ENCODE measurements around the gene TNFSF13.

DNA sequence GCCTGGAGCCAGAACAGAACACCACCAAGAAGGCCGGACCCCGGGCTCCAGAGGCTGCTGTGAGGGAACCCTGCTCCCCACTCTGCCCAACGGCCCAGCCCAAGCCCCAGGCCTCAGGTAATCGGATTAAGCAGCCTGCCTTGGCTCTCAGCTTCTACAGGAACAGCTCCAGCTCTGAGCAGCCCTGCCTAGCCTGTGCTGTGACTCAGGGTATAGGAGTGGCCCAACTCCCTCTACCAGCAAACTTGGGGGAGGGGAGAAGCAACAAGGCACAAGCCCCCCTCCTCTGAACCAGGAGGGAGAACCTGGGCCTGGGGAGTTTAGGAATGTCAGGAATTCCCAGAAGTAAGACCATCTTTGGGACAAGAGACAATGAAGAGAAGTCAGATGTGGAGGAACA, 32.2 kb downstream of the TNFSF13 start:
- TF ChIP-seq ZNF232 (CRISPR knock-in tag; IDR thresholded peaks at IDR 0.05), result no peak
- TF ChIP-seq, protein P1, sequence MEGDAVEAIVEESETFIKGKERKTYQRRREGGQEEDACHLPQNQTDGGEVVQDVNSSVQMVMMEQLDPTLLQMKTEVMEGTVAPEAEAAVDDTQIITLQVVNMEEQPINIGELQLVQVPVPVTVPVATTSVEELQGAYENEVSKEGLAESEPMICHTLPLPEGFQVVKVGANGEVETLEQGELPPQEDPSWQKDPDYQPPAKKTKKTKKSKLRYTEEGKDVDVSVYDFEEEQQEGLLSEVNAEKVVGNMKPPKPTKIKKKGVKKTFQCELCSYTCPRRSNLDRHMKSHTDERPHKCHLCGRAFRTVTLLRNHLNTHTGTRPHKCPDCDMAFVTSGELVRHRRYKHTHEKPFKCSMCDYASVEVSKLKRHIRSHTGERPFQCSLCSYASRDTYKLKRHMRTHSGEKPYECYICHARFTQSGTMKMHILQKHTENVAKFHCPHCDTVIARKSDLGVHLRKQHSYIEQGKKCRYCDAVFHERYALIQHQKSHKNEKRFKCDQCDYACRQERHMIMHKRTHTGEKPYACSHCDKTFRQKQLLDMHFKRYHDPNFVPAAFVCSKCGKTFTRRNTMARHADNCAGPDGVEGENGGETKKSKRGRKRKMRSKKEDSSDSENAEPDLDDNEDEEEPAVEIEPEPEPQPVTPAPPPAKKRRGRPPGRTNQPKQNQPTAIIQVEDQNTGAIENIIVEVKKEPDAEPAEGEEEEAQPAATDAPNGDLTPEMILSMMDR (IDR thresholded peaks at IDR 0.05), result no peak
- no peak for TF ChIP-seq TEAD4 (CRISPR knock-in tag; IDR thresholded peaks at IDR 0.05)
- TF ChIP-seq KAT7 (CRISPR knock-in tag; IDR thresholded peaks at IDR 0.05; ENCODE audit: borderline replicate concordance), result no peak
- TF ChIP-seq, protein P2, sequence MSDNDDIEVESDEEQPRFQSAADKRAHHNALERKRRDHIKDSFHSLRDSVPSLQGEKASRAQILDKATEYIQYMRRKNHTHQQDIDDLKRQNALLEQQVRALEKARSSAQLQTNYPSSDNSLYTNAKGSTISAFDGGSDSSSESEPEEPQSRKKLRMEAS (CRISPR knock-in tag; IDR thresholded peaks at IDR 0.05), result no peak
- TF ChIP-seq, protein P3, sequence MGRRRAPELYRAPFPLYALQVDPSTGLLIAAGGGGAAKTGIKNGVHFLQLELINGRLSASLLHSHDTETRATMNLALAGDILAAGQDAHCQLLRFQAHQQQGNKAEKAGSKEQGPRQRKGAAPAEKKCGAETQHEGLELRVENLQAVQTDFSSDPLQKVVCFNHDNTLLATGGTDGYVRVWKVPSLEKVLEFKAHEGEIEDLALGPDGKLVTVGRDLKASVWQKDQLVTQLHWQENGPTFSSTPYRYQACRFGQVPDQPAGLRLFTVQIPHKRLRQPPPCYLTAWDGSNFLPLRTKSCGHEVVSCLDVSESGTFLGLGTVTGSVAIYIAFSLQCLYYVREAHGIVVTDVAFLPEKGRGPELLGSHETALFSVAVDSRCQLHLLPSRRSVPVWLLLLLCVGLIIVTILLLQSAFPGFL (CRISPR knock-in tag; IDR thresholded peaks at IDR 0.05; ENCODE audit: borderline replicate concordance), result no peak
- TF ChIP-seq SP1 (CRISPR knock-in tag; conservative IDR thresholded peaks at IDR 0.05), result no peak
- TF ChIP-seq, protein P4, sequence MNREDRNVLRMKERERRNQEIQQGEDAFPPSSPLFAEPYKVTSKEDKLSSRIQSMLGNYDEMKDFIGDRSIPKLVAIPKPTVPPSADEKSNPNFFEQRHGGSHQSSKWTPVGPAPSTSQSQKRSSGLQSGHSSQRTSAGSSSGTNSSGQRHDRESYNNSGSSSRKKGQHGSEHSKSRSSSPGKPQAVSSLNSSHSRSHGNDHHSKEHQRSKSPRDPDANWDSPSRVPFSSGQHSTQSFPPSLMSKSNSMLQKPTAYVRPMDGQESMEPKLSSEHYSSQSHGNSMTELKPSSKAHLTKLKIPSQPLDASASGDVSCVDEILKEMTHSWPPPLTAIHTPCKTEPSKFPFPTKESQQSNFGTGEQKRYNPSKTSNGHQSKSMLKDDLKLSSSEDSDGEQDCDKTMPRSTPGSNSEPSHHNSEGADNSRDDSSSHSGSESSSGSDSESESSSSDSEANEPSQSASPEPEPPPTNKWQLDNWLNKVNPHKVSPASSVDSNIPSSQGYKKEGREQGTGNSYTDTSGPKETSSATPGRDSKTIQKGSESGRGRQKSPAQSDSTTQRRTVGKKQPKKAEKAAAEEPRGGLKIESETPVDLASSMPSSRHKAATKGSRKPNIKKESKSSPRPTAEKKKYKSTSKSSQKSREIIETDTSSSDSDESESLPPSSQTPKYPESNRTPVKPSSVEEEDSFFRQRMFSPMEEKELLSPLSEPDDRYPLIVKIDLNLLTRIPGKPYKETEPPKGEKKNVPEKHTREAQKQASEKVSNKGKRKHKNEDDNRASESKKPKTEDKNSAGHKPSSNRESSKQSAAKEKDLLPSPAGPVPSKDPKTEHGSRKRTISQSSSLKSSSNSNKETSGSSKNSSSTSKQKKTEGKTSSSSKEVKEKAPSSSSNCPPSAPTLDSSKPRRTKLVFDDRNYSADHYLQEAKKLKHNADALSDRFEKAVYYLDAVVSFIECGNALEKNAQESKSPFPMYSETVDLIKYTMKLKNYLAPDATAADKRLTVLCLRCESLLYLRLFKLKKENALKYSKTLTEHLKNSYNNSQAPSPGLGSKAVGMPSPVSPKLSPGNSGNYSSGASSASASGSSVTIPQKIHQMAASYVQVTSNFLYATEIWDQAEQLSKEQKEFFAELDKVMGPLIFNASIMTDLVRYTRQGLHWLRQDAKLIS (CRISPR knock-in tag; IDR thresholded peaks at IDR 0.05; ENCODE audit: borderline replicate concordance), result no peak
- no peak for TF ChIP-seq ETV6 (CRISPR knock-in tag; IDR thresholded peaks at IDR 0.05)
- TF ChIP-seq ELF4 (CRISPR knock-in tag; IDR thresholded peaks at IDR 0.05; ENCODE audit: low read depth), result no peak
- TF ChIP-seq, protein P5, sequence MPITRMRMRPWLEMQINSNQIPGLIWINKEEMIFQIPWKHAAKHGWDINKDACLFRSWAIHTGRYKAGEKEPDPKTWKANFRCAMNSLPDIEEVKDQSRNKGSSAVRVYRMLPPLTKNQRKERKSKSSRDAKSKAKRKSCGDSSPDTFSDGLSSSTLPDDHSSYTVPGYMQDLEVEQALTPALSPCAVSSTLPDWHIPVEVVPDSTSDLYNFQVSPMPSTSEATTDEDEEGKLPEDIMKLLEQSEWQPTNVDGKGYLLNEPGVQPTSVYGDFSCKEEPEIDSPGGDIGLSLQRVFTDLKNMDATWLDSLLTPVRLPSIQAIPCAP (CRISPR knock-in tag; IDR thresholded peaks at IDR 0.05), result no peak
- no peak for TF ChIP-seq ZNF219 (CRISPR knock-in tag; IDR thresholded peaks at IDR 0.05; ENCODE audit: borderline replicate concordance)
